ENCODE results near the gene HTR1D. TPM values are rescaled to one million over a fixed set of nuclear protein-coding genes. Genes with fewer than 3 reads are reported as not detected.

HTR1D gene
- polyA plus RNA-seq, 1 donor from 2014 or later = not detected

- H3K9me3 ChIP-seq (ENCODE audit: low read length) = no peaks in the 10 kb centered on the region
- TF ChIP-seq REST (IDR thresholded peaks at IDR 0.05; ENCODE audit: borderline replicate concordance) (no peak), SMC3 (conservative IDR thresholded peaks at IDR 0.05; ENCODE audit: poor library complexity) (no peak), RAD21 (conservative IDR thresholded peaks at IDR 0.05) (no peak), EZH2 (IDR thresholded peaks at IDR 0.05; ENCODE audit: borderline replicate concordance, insufficient read depth, low read length, poor library complexity, severe bottlenecking) (no peak)
- H3K27ac ChIP-seq (ENCODE audit: low read length) = no peak overlapping the region
- no peaks in the 10 kb centered on the region for H3K9me2 ChIP-seq (ENCODE audit: insufficient read depth, low read length)
- no peaks in the 10 kb centered on the region for H3F3A ChIP-seq (ENCODE audit: insufficient read depth, low read length, poor library complexity, severe bottlenecking)
- no peak overlapping the region for H3K9ac ChIP-seq (ENCODE audit: low read length)
- H3K4me2 ChIP-seq (ENCODE audit: low read length) = no peak overlapping the region
- no peaks in the 10 kb centered on the region for H4K20me1 ChIP-seq (ENCODE audit: insufficient read depth)
- no peak overlapping the region for H3K4me3 ChIP-seq (ENCODE audit: low read length)
- no peaks in the 10 kb centered on the region for H3K27me3 ChIP-seq (ENCODE audit: insufficient read depth, low read depth, low read length)
- H3K36me3 ChIP-seq (ENCODE audit: insufficient read depth, low read length) = no peaks in the 10 kb centered on the region
- H2AFZ ChIP-seq (ENCODE audit: low read depth, low read length) = no peak overlapping the region
- no peaks in the 10 kb centered on the region for H3K79me2 ChIP-seq (replicated peaks; ENCODE audit: insufficient read depth, low read length)
These were observed 20.2 kb upstream of the HTR1D start for GRCh38 chr1:23237508-23237907.

GRCh38 chr1:23227806-23228205 lies 10.5 kb upstream of the HTR1D start:
- Histone ChIP-seq H4K20me1 (ENCODE audit: insufficient read depth) (no peaks in the 10 kb centered on the region), H3K79me2 (replicated peaks; ENCODE audit: insufficient read depth, low read length) (no peaks in the 10 kb centered on the region), H3K9me2 (ENCODE audit: insufficient read depth, low read length) (no peaks in the 10 kb centered on the region), H3K4me2 (ENCODE audit: low read length) (no peak overlapping the region), H3K27me3 (ENCODE audit: insufficient read depth, low read depth, low read length) (no peaks in the 10 kb centered on the region), H3K27ac (ENCODE audit: low read length) (no peak overlapping the region), H3K4me3 (ENCODE audit: low read length) (no peak overlapping the region), H2AFZ (ENCODE audit: low read depth, low read length) (no peak overlapping the region), H3F3A (ENCODE audit: insufficient read depth, low read length, poor library complexity, severe bottlenecking) (no peaks in the 10 kb centered on the region), H3K9ac (ENCODE audit: low read length) (no peak overlapping the region), H3K36me3 (ENCODE audit: insufficient read depth, low read length) (no peaks in the 10 kb centered on the region), H3K9me3 (ENCODE audit: low read length) (no peaks in the 10 kb centered on the region)
- no peak for TF ChIP-seq EP300 (conservative IDR thresholded peaks at IDR 0.05; ENCODE audit: poor library complexity, severe bottlenecking)
- TF ChIP-seq POLR2AphosphoS5 (IDR thresholded peaks at IDR 0.05) = no peak
- TF ChIP-seq SMC3 (conservative IDR thresholded peaks at IDR 0.05; ENCODE audit: poor library complexity) = no peak
- no peak for TF ChIP-seq MXI1 (conservative IDR thresholded peaks at IDR 0.05; ENCODE audit: poor library complexity, severe bottlenecking)
- no peak for TF ChIP-seq RAD21 (conservative IDR thresholded peaks at IDR 0.05)
- TF ChIP-seq TAF1 (IDR thresholded peaks at IDR 0.05; ENCODE audit: low read depth) = no peak
- TF ChIP-seq EZH2 (IDR thresholded peaks at IDR 0.05; ENCODE audit: borderline replicate concordance, insufficient read depth, low read length, poor library complexity, severe bottlenecking) = no peak

GRCh38 chr1:23224739-23225648 lies 7.7 kb upstream of the HTR1D start:
- TF ChIP-seq EP300 (conservative IDR thresholded peaks at IDR 0.05; ENCODE audit: poor library complexity, severe bottlenecking) (no peak), SMC3 (conservative IDR thresholded peaks at IDR 0.05; ENCODE audit: poor library complexity) (no peak), POLR2AphosphoS5 (IDR thresholded peaks at IDR 0.05) (no peak), TAF1 (IDR thresholded peaks at IDR 0.05; ENCODE audit: low read depth) (no peak), MXI1 (conservative IDR thresholded peaks at IDR 0.05; ENCODE audit: poor library complexity, severe bottlenecking) (no peak), CTCF (IDR thresholded peaks at IDR 0.05; ENCODE audit: poor library complexity, severe bottlenecking) (no peak), REST (IDR thresholded peaks at IDR 0.05; ENCODE audit: borderline replicate concordance) (no peak), RAD21 (conservative IDR thresholded peaks at IDR 0.05) (no peak), EZH2 (IDR thresholded peaks at IDR 0.05; ENCODE audit: borderline replicate concordance, insufficient read depth, low read length, poor library complexity, severe bottlenecking) (no peak)
- Histone ChIP-seq H3K36me3 (ENCODE audit: insufficient read depth, low read length) (no peaks in the 10 kb centered on the region), H2AFZ (ENCODE audit: low read depth, low read length) (no peak overlapping the region), H3K9me2 (ENCODE audit: insufficient read depth, low read length) (no peaks in the 10 kb centered on the region), H3K9me3 (ENCODE audit: low read length) (no peaks in the 10 kb centered on the region), H3K4me2 (ENCODE audit: low read length) (no peak overlapping the region), H3K27ac (ENCODE audit: low read length) (no peak overlapping the region), H3K27me3 (ENCODE audit: insufficient read depth, low read depth, low read length) (peaks cover 3% of the 10 kb centered on the region), H3K79me2 (replicated peaks; ENCODE audit: insufficient read depth, low read length) (no peaks in the 10 kb centered on the region), H3K4me3 (ENCODE audit: low read length) (no peak overlapping the region), H4K20me1 (ENCODE audit: insufficient read depth) (no peaks in the 10 kb centered on the region), H3K9ac (ENCODE audit: low read length) (no peak overlapping the region), H3F3A (ENCODE audit: insufficient read depth, low read length, poor library complexity, severe bottlenecking) (no peaks in the 10 kb centered on the region)
